Nephron (organoid): ENCODE data around the gene ZBTB22.
A peak's percentile ranks its signal among the peaks of the same experiment; 100 is the strongest.
"Not testable (repeated sequence)": the region's sequence is repeated elsewhere in the genome, so short reads cannot be mapped to it uniquely, and the experiment has no call there.

Experiments
- H3K27ac Mint-ChIP-seq, 3 experiments: 2 replicates each; pipeline ENCODE4 v1.8.0; 2020; ENCODE audit warnings: mixed read lengths in 3 of 3, mild to moderate bottlenecking in 2 of 3, moderate library complexity in 1 of 3
- H3K27me3 Mint-ChIP-seq: 2 replicates; pipeline ENCODE4 v1.8.0; 2021; ENCODE audit warnings: low read depth, mild to moderate bottlenecking, moderate library complexity, mixed read lengths
- H3K36me3 Mint-ChIP-seq: 2 replicates; pipeline ENCODE4 v1.8.0; 2020; ENCODE audit warnings: low read depth, mixed read lengths
- H3K4me1 Mint-ChIP-seq: 2 replicates; pipeline ENCODE4 v1.8.0; 2020; ENCODE audit warnings: mixed read lengths
- H3K4me3 Mint-ChIP-seq, 3 experiments: 2 replicates each; pipeline ENCODE4 v1.8.0; 2020; ENCODE audit warnings: mild to moderate bottlenecking in 3 of 3, mixed read lengths in 3 of 3, moderate library complexity in 2 of 3
- H3K9me3 Mint-ChIP-seq: 2 replicates; pipeline ENCODE4 v1.8.0; 2020; ENCODE audit warnings: mixed read lengths
- CTCF ChIP-seq, 3 experiments: fragments of 200-600 bp; sonication (generic); IDR thresholded peaks; one replicate each; pipeline ENCODE4 v1.5.0; 2021; ENCODE audit warnings: antibody characterized with exemption in 3 of 3; ENCODE audit not compliant: unreplicated experiment in 3 of 3

Gene ZBTB22

GRCh38 chr6:33356295-33356694 lies 38.8 kb upstream of the ZBTB22 start:
- no peak overlapping the region for H3K27ac Mint-ChIP-seq
- no peak overlapping the region for H3K4me3 Mint-ChIP-seq

DNA sequence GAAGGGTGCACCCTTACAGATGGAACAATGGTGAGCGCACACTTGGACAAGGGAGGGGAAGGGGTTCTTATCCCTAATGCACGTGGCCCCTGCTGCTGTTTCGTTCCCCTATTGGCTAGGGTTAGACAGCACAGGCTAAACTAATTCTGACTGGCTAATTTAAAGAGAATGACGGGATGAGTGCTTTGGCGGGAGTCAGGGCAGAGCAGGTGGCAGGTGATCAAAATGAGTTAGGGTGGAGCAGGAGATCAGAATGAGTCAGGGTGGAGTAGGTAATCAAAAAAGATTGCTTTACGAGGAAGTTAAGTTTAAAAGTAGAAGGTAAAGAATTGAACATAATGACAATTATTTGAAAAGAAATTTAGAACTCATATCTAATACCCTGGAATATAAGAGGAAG lies 38.3 kb upstream of the ZBTB22 start:
- not testable (repeated sequence) for H3K4me1 Mint-ChIP-seq, H3K9me3 Mint-ChIP-seq, H3K36me3 Mint-ChIP-seq, H3K27ac Mint-ChIP-seq, H3K4me3 Mint-ChIP-seq, H3K27me3 Mint-ChIP-seq

More at GRCh38 chr6:33356295-33356694, 38.8 kb upstream of the ZBTB22 start:
- TF ChIP-seq CTCF (IDR thresholded peaks at IDR 0.05; ENCODE audit: unreplicated experiment in 3 of 3): no peak
- Mint-ChIP-seq H3K9me3 (no peaks in the 10 kb centered on the region), H3K36me3 (no peaks in the 10 kb centered on the region), H3K27me3 (no peaks in the 10 kb centered on the region), H3K4me1 (peaks cover 8% of the 10 kb centered on the region)

DNA sequence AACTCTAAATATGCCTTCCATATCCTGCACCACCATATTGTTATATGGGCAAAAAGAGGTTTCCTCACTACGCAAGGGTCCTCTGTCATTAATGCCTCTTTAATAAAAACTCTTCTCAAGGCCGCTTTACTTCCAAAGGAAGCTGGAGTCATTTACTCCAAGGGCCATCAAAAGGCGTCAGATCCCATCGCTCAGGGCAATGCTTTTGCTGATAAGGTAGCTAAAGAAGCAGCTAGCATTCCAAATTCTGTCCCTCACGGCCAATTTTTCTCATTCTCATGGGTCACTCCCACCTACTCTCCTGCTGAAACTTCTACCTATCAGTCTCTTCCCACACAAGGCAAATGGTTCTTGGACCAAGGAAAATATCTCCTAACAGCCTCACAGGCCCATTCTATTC lies 30.3 kb upstream of the ZBTB22 start:
- Mint-ChIP-seq H3K27ac (peak overlapping the region in 2 of 3 experiments; percentile 3 to 81), H3K27me3 (peaks cover 9% of the 10 kb centered on the region), H3K4me3 (no peak overlapping the region), H3K9me3 (no peaks in the 10 kb centered on the region), H3K36me3 (no peaks in the 10 kb centered on the region), H3K4me1 (peaks cover 14% of the 10 kb centered on the region)
- no peak for TF ChIP-seq CTCF (IDR thresholded peaks at IDR 0.05; ENCODE audit: unreplicated experiment in 3 of 3)

- H3K27ac Mint-ChIP-seq, H3K27me3 Mint-ChIP-seq, H3K9me3 Mint-ChIP-seq, H3K36me3 Mint-ChIP-seq, H3K4me3 Mint-ChIP-seq: not testable (repeated sequence)
- peaks cover 14% of the 10 kb centered on the region for H3K4me1 Mint-ChIP-seq
Measured at GRCh38 chr6:33346972-33347371, 29.4 kb upstream of the ZBTB22 start.

DNA sequence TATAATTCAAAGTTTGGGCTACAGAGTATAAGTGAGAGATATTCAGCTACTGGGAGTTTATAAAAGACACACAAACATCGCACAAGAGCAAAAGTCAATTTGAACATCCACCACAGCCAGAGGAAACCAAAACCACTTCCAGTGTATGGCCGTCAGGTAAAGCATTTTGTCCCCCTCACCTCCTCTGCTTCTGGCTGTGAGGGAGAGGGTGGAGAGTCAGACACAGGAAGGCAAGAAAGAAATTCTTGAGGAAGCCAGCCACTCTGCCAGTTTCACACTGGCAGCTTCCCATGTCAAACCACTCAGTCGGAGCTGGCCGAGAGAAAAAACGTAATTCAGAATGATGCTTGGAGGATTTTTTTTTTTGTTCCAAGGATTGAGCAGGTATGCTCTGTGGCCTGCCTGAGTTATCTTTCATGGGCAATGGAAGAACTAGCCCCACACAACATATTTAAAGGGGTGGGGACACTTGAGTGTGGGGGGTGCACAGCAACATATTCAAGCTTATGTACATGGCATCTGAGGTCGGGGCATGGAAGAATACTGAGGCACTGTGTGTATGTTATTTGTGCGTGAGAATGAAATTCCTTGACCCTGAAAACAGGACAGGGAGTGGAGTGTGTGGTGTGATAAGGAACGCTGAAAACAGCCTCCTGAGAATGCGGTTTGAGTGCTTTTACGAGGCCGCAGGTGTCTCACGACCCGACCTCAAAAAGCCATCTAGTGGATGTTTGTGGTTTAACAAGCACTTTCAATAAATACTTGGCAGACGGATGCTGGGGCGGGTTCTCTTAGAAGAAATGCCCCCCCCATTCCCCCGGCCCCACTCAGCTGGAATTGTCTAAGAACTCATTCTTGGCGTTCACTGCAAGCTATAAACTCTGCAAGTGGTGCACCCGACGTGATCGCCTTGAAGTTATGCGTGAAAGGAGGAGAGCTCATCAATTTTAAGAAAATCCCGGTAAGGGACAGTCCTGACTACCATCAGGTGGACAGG lies 27.5 kb upstream of the ZBTB22 start:
- Mint-ChIP-seq H3K27me3 (peaks cover 9% of the 10 kb centered on the region), H3K27ac (peak overlapping the region in 2 of 3 experiments; percentile 45 to 50), H3K9me3 (no peaks in the 10 kb centered on the region), H3K4me1 (peaks cover 14% of the 10 kb centered on the region), H3K4me3 (peak overlapping the region; percentile 10 to 19 (median 15)), H3K36me3 (no peaks in the 10 kb centered on the region)
- peak; percentile 55 to 66 (median 58) for TF ChIP-seq CTCF (IDR thresholded peaks at IDR 0.05; ENCODE audit: unreplicated experiment in 3 of 3)

- peaks cover 9% of the 10 kb centered on the region for H3K27me3 Mint-ChIP-seq
- H3K27ac Mint-ChIP-seq: no peak overlapping the region
- no peaks in the 10 kb centered on the region for H3K9me3 Mint-ChIP-seq
- H3K36me3 Mint-ChIP-seq: no peaks in the 10 kb centered on the region
- no peak for TF ChIP-seq CTCF (IDR thresholded peaks at IDR 0.05; ENCODE audit: unreplicated experiment in 3 of 3)
- no peak overlapping the region for H3K4me3 Mint-ChIP-seq
- H3K4me1 Mint-ChIP-seq: peaks cover 8% of the 10 kb centered on the region
Measured at GRCh38 chr6:33343953-33344611, 26.5 kb upstream of the ZBTB22 start.

DNA sequence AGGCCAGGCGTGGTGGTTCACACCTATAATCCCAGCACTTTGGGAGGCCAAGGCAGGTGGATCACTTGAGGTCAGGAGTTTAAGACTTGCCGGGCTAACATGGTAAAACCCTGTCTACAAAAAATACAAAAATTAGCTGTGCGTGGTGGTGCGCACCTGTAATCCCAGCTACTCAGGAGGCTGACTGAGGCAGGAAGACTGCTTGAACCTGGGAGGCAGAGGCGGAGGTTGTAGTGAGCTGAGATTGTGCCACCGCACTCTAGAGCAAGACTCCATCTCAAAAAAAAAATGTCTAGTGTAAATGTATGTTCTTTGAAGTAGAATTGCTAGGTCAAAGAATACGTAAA lies 26.0 kb upstream of the ZBTB22 start:
- not testable (repeated sequence) for H3K27me3 Mint-ChIP-seq, H3K27ac Mint-ChIP-seq, H3K4me1 Mint-ChIP-seq, H3K36me3 Mint-ChIP-seq, H3K4me3 Mint-ChIP-seq, H3K9me3 Mint-ChIP-seq
